ENCODE measurements around the gene TBX4.
"Not testable (repeated sequence)": the region's sequence is repeated elsewhere in the genome, so short reads cannot be mapped to it uniquely, and the experiment has no call there.

TBX4 gene

DNA sequence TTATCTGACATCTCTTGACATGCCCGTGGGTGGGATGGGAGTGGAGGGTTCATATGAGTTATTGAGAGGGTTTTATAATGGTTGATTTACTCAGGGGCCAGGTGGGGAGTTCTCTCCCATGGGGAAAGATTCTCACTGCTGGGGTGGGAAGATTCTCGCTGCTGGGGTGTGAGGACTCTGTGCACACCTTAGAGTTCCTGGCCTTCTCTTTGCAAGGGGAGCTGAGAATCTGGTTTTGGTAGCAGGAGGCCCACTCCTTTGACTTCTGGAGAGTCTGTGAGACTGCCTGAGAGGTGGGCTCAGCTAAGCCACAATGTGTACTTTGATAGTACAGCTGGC, 31.5 kb downstream of the TBX4 start:
- no peak for DNase-seq (ENCODE audit: low read depth, low spot score)

DNA sequence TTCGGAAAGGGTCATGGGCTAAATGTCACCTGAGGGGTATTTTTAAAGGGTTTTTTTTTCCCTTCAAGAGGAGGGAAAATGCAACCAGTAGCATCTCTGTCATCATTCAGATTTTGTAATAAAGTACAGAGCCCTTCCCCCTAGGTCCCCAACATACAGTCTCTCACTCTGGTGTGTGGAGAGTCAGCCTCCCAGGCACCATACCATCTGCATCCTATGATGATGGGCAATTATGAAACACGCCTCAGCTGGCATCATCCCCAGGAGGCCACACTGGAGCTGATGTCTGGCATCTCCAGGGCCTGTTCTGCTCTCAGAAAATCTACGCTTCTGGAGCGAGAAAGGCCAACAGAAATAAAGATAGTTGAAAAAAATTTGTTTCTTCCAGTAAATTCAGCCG, 32.0 kb downstream of the TBX4 start:
- no peak for DNase-seq (ENCODE audit: low read depth, low spot score)

DNA sequence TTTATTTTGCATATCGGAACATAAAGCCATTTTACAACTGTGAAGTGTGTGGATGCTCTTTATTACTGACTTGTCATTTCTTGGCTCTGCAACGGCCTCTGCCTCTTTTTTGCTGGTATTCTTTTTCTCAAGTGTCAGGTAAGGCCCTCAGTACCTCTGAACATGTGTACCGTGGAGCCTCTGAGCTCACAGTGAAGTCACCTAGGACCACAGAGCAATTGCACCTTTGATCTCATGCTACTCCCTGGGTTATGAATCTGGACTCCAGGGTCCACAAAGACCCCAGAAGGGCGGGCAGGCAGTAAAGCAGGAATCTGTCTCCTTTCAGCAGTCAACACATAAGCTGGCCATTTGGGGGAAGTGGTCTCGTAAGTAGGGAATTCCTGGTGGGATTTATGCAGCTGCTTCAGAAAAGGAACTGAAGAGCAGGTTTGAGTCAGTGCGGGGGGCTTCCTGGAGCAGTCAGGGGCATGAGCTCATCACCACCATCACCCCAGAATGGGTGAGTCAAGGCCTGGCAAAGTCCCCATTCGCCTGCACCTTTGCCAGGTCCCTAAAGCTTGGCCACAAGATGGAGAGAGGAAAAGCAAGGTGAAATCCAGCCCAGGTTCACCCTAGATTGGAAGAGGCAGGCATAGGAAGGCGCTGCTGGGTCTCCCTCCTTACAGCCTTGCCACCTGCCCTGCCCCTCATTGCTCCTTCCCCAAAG, 33.0 kb downstream of the TBX4 start:
- no peak for DNase-seq (ENCODE audit: low read depth, low spot score)

DNA sequence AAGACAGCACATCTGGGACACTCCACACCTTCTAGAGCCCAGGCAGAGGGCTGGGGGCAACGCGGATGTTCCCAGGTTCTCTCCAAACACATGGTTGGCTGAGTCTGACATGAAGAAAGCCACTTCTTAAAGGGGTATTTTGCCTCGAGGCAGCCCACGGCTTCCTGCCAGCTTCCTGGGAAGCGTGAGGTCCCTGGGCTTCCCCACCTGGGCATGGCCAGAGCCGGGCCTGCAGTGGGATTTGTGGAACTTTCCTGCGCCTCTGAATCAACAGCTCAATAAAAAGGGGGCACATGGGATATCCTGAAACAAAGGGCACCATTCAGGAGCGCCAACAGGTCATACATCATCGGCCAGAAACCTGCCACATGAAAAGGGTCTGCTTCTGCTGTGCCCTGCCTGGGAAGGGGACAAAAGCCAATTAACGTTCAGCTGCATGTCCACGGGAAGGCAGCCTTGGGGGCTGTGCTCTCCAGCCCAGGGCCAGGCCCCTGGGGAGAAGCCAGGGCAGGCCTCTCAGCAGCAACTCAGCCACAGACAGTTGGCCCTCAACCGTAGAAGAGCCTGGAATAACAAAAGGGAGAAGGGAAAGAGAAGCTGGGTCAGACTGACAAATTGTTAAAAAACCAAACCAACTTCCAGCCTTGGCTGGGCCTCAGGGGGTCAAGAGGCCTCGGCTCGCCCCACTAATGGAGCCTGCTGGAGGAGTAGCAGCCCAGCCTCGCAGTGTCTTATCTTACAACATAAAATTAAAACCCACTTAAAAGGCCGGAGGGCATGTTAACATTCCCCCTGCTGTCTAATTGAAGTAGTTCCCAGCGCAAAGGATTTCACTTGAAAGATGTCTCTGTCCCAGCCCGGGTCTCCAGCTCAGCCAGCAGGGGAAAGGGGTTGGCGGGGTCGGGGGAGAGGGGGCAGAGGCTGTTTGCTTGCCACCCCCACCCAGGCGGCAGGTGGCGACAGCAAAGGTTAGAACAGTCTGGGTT, 34.2 kb downstream of the TBX4 start:
- DNase-seq (ENCODE audit: low read depth, low spot score), result no peak

DNA sequence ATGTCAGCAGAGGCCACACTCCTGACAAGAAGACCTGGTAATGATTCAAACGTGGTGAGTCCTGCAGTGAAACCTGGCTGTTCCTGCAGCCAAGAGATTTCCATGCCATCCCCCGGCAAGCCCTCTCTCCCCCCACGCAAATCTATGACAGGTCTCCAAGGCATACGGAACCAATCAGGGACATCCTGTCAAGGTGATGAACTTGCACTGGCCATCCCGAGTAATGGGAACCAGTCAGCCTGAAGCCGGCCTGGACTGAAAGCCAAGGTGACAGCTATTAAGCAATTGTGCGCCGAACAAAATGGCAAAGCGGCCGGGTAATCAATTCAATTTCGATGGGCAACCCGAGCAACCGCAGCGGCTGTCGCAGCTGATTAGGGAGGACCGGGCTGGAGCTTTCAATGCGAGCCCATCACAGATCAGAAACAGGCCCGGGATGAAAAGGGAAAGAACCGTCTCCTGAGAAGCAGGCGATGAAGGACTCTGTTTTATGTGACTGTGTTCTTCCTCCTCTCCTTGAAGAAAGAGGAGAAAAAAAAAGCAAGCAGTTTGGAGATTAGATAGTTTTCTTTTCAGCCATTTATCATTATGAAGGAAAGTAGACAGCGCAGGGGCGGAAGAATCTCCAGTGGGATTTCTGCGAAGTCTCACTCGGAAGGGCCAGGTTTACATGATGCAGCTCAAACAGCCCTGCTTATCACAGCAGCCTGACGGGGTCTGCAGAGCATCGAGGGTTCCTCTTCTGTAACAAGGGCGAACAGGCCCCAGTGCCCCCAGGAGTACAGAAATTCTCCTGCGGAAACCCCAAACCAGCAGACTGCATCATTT, 35.2 kb downstream of the TBX4 start:
- DNase-seq (ENCODE audit: low read depth, low spot score), result no peak

DNA sequence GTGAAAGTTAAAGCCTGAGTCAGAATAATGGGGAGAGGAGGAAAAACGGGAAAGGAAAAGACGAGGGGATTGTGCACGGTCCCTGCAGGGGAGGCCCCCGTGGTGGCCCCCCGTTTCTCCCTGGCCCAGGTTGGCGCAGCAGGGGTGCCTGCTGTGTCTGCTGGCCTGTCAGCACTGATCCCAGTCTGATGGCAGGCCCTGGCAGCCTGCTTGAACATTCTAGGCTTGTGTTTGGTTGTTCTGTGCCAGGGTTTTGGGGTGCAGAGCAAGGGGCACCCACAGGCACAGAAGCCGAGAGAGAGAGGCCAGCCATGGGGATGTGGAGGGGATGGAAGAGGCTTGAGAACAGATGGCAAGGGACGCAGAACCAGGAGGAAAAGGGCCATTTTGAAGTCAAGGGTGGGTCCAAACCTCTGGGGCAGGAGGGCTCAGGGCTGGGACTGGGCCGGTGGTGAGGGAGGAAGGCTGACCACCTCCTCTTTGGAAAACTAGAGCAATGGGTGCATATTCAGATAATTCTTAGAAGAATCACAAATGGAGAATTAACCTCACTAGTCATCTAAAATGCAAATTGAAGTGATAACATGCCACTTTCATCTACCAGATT, 35.9 kb downstream of the TBX4 start:
- no peak for DNase-seq (ENCODE audit: low read depth, low spot score)

DNA sequence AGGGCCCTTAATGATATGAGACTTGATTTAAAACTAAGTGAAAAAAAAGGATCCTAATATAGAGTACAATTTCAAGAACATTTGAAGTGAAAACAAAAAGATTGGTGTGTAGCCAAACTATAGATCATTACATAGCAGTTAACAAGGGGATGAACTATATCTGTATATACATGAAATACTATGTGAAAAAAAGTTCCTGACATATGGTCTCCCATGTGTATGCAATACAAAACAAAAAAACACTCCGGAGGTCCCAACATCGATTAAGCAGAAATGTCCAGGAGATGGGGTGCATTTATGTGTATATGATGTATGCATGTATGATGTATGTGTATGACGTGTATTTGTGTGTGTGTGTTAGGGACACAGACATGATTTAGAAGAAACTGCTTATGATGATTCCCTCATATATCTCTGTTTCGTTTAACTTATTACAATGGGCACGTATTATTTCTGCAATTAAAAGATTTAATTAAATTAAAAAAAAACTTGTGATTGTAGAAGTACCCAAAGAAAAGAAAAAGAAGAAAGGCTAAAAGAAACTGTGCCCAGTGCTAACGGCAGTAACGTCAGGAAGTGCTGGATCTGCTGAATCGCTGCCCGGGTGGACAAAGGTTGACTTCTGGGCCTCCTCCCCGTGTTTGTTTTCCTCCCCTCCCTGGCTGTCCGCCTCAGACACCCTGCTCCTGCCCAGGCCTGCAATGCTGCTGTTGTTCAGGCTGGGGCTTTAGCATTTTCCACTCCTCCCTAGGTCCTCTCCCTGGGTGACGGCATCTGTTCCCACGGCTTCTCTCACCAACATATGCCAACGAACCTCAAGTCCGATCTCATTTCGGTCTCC, 36.9 kb downstream of the TBX4 start:
- no peak for DNase-seq (ENCODE audit: low read depth, low spot score)

DNA sequence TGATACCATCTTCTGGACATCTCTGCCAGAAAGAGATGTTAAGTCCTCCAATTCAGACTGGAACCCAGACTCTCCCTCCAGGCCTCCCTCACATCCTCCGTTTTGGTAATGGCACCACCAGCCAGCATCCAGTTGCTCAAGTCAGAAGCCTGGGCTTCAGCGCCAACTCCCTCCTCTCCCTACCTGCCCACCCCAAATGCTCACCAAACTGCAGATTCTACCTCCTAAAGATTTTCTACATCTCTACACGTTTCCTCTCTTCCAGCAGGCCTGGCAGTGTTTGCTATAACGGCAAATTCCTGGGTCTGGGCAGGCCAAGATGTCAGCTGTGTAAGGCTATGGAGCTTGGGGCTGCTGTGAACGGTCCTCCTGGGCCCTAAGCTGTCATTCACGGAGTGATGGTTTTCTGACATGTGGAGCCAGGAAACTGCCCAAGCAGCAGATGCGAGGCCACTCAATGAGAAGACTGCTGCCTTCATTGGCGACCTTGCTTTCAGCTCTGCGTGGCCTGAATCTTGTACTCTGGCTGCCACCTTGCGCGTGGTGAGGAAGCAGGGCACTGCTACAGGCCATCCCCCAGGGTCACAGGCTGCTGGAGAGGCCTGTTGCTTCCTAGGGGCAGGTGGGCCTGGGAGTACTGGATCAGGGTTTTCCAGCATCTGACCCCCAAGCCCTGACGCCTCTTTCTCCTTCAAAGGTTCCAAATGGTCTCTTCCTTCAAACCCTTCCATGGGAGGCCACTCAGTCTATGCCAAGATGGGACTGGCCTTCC, 37.7 kb downstream of the TBX4 start:
- DNase-seq (ENCODE audit: low read depth, low spot score), result no peak

DNA sequence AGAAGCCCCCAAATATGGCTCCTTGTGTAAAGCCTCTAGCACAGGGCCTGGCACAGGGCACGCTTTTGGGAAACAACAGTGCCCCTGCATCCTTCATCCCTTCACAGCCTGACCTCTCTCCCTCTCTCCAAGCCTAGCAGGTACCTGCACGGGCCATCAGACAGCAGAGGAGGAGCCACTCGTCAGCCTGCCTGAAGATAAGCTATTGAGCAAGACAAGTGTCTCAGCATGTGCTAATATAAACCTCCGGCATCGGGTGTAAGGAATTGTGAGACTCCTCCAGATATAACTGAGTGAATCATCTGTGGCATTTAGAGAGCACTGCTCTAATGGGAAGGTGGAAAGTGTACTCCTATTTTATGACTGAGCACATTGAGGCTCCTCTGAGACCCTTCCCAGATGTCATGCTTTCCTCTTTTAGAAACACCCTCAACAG, 38.3 kb downstream of the TBX4 start:
- DNase-seq (ENCODE audit: low read depth, low spot score), result no peak

DNA sequence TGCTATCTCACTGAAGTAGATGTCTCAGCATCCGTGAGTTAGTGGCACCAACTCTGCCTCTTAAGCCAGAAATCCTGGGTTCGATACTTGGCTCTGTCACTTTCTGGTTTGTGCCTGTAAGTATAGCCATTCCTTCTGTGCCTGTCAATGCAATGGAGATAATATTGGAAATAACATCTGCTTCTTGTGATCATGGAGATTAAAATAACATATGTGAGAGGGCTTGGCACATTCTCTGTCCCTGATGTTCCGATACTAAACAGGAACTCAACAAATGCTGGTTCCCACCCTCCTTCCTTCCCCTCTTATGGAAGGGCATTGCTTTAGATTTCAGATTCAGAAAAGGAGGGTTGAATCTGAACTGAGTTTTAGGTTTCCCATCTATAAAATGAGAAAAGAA, 39.8 kb downstream of the TBX4 start:
- no peak for DNase-seq (ENCODE audit: low read depth, low spot score)

DNA sequence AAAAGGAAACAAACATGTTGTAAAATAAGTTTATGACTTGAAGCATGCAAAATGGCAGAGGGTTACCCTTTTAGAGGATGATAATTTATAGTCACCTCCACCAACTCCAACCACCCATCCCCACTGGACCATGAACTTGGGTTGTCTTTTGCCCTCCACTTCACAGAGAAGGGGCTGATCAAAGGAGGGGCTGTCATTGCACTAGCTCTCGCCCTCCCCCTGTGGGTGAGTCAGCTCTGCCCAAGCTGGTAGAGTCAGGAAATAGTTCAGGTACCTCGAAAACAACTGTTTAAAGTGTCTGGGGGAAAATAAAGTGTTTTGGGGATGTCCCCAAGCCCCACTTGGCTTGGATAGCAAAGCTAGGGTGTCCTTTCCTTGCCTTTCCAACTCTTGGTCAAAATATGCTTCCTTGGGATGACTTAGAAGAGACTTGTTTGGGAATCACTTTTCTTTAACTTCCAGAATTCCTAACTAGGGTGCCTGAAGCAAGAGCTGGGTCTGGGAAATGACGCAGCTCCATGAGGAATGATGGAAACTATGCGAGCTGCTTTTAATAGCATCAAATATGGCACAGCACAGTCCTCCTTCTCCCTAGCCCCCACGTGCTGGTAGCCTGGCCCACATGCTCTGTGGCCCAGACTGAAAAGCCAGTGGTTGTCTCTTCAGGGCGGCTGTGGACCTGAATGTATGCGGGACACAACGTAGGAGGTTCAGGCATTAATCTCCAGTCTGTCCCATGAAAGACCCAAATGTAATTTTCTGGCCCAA, 40.7 kb downstream of the TBX4 start:
- no peak for DNase-seq (ENCODE audit: low read depth, low spot score)

DNA sequence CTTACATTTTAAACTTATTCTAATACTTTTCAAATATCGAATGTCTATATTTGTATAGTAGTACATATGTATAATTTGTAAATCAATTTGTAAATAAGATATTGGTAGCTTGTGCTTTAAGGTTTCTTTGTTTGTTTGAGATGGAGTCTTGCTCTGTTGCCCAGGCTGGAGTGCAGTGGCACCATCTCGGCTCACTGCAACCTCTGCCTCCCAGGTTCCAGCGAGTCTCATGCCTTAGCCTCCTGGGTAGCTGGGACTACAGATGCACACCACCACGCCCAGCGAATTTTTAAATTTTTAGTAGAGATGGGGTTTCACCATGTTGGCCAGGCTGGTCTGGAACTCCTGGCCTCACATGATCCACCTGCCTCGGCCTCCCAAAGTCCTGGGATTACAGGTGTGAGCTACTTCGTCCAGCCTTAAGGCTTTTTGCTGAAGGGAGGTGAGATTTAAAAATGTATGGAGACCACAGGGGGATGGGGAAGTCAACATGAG, 41.7 kb downstream of the TBX4 start:
- not testable (repeated sequence) for DNase-seq (ENCODE audit: low read depth, low spot score)

DNA sequence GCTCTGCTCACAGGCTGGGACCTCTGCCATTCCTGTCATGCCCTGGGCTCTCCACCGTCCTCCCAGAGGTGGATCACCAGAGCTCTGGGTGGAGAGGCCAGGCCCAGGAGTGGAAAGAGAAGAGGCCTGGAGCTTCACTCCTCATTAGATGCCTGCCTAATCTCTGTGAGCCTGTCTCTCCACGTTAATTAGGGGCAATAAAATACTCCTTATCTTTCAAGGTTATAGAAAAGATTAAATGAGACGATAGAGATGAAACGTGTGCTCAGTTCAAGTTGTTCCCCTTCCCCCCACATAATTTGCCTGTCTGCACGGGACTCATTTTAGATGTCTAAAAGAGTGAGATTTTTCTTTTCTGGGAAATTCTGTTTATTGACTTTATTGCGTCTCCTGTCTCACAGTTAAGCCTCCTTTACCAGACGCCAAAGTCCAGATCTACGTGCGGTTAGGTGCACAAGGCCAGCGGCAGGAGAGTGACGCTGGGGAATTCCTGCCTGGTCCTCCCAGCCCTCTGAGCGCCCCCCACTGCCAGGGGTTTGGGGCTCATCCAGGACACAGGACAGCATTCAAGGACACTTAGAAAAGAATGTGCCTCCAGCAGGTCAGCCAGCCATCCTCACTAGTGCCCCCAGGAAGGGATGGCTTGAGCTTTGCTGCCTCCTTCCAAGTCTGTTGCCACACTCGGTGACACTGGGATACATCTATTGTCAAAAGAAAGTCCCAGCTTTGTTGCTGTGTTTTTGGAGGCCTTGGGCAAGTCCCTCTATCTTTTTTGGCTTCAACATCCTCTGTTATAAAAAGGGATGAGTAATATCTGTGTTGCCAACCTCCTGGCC, 42.3 kb downstream of the TBX4 start:
- DNase-seq (ENCODE audit: low read depth, low spot score), result no peak

DNA sequence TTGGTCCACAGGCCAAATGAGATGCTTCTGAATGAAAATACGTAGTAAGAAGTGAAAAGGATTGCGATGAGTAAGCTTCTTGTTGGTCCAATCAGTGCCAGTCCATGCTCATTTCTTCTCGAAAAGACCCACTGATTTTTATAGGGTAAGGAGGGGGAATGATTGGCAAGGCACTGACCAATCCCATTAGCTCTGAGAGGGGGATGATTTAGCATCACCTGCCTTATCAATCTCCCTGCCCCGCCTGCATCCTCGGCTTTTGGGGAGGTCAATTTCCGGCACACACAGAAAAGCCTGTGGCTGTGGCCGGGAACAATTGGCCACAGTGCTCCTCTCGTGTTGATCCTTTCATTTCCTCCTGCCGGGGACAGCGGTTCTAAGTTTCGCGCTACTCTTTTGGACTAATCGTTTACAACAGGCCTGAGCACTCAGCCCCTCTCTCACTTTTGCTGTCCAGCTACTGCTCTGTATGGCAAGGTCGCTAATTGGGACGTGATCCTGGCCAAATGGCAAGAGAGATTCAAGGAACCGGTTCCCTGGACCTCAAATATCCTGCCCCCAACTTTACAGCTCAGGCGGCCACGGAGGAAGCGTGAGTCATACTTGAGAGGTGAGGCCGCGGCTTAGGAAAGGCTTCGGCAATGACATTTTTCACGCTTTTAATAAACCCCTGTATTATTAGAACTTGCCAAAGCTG, 43.1 kb downstream of the TBX4 start:
- no peak for DNase-seq (ENCODE audit: low read depth, low spot score)

DNA sequence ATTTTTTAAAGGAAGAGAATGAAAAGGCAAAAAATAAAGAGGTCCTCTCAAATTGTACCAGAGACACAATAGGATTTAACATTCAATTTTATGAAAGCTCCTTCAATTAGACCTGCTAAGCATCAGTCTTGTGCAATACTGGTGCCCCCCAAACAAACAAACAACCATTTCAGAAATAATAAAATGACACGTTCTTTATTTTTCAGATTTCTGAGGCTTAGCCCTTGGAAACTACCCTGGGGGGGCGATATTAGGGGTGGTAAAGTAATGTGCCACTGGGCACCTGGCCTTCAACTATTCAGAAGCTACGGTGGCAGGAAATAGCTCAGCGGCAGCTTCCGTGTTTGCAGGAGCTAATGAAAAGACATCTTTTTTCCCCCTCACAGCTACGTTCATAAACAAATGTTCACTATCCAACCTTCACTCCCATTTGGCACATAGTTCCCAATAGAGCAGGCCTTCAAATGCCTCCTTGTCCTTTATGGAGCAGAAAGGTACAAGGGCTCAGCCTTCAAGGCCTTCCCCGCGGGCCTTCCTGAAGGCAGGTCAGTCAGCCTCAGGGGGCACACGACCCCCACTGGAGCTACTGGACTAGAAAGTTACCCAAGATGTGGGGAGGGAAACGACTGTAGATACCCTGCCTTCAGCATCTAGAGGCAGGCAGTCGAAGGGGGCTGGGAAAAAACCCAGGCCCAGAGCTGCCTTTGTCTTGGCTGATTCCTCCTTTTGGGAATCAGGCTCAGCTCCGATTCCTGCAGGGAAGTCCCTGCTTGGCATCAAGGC, 44.1 kb downstream of the TBX4 start:
- no peak for DNase-seq (ENCODE audit: low read depth, low spot score)

DNA sequence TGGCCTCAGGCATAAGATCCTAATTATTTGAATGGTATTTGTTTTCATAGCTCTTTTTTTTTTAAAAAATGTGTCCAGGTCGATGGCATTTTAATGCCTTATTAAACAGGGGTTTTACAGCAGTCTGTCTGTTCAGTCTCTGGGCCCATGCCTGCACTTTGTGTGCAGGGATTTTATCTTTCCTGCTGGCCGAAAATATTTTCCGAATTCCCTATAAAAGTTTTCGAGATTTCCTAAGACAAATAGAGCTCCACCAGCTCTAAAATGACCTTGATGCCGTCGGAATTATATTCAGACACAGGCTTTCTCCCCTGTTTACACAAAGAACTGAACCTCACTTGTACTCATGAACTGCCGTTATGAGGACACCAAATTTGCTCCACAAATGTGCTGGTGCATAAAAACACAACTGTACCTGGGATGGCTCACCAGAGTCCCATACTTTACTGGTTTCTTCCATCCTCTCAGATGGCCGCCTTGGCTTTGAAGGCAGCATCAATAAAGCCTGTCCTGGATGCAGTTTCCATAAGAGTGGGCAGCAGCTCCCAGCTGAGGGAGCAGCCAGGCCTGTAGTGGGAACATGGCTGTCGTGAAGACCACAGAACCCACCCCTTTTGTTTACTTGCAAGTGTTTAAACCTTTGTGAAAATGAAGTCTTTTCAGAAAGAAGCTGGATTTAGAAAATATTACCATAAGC, 44.9 kb downstream of the TBX4 start:
- DNase-seq (ENCODE audit: low read depth, low spot score), result no peak

All from brain pericyte (primary cell).